DND-41 (cell line): ENCODE data around the gene MACROD2.

Source experiments
- CTCF ChIP-seq: IDR thresholded peaks from 2 replicates; pipeline ENCODE4 v1.5.1; 2012; ENCODE audit warnings: borderline replicate concordance, low read length, moderate library complexity, mild to moderate bottlenecking; ENCODE audit not compliant: poor library complexity, severe bottlenecking; ENCODE audit errors: extremely low read depth
- EZH2 ChIP-seq: IDR thresholded peaks from 3 replicates; pipeline ENCODE4 v1.6.1; 2012; ENCODE audit warnings: borderline replicate concordance, low read depth, mild to moderate bottlenecking, moderate library complexity, low read length, inconsistent platforms; ENCODE audit not compliant: severe bottlenecking

GRCh38 chr20:15925376-15925775, 1930.1 kb downstream of the MACROD2 start:
- TF ChIP-seq CTCF (no peak), EZH2 (no peak)
